OCI-LY1 (cell line): ENCODE data around the gene SRPRA.

ENCODE experiments used
- CTCF ChIP-seq: fragments of 200-600 bp; sonication (generic), shearing (Covaris generic); IDR thresholded peaks from 2 replicates; pipeline ENCODE4 v1.5.1; 2017; ENCODE audit warnings: mild to moderate bottlenecking, antibody characterized with exemption, low read length, moderate library complexity, mixed read lengths
- EZH2 ChIP-seq: fragments of 200-600 bp; sonication (generic), shearing (Covaris generic); IDR thresholded peaks from 2 replicates; pipeline ENCODE4 v1.8.0; 2017; ENCODE audit warnings: borderline replicate concordance, mixed run types, mild to moderate bottlenecking, antibody characterized with exemption, low read length, moderate library complexity, mixed read lengths

- TF ChIP-seq CTCF (no peak), EZH2 (no peak)
These were observed 11.6 kb downstream of the SRPRA start for GRCh38 chr11:126257144-126257543.
